Upper lobe of left lung (tissue), 6 donors: Measurements from ENCODE around the gene TVP23C. TPM values are rescaled to one million over a fixed set of nuclear protein-coding genes. Genes with fewer than 3 reads are reported as not detected.
A peak's percentile ranks its signal among the peaks of the same experiment; 100 is the strongest.

Source experiments
- ATAC-seq, 2 donors: fragments of 200-7000 bp; cut with Tn5 transposase; one replicate each; pipeline ENCODE4 v1.9.1; 2022; ENCODE audit warnings: mild to moderate bottlenecking in 2 of 2, moderate library complexity in 2 of 2; ENCODE audit not compliant: low FRiP score in 2 of 2
- DNase-seq, 2 donors: peaks; one replicate each; pipeline ENCODE4 v3.0.0-alpha.2; 2019 to 2020
- H3K27ac ChIP-seq, 4 donors: fragments of 200-600 bp; sonication (generic); one replicate each; pipeline ENCODE4 v1.5.1; 2016 to 2019
- H3K27me3 ChIP-seq, 4 donors: fragments of 200-600 bp; sonication (generic); one replicate each; pipeline ENCODE4 v1.5.1; 2017 to 2019
- H3K36me3 ChIP-seq, 4 donors: fragments of 200-600 bp; sonication (generic); one replicate each; pipeline ENCODE4 v1.5.1; 2016 to 2019
- H3K4me1 ChIP-seq, 4 donors: fragments of 200-600 bp; sonication (generic); one replicate each; pipeline ENCODE4 v1.5.1; 2018 to 2019
- H3K4me3 ChIP-seq, 4 donors: fragments of 200-600 bp; sonication (generic); one replicate each; pipeline ENCODE4 v1.5.1; 2017 to 2019; ENCODE audit warnings: mild to moderate bottlenecking in 2 of 4, moderate library complexity in 1 of 4
- H3K9me3 ChIP-seq, 4 donors: fragments of 200-600 bp; sonication (generic); one replicate each; pipeline ENCODE4 v1.5.1; 2018 to 2019
- EP300 ChIP-seq, 4 donors: sonication (generic); formaldehyde crosslinking; IDR thresholded peaks; one replicate each; pipeline ENCODE4 v1.5.1; 2017; ENCODE audit warnings: antibody characterized with exemption in 4 of 4, control low read depth in 2 of 4
- POLR2A ChIP-seq, 4 donors: fragments of 450-650 bp; IDR thresholded peaks; one replicate each; pipeline ENCODE4 v1.5.1; 2016 to 2017; ENCODE audit warnings: antibody characterized with exemption in 4 of 4, mild to moderate bottlenecking in 2 of 4
- POLR2AphosphoS5 ChIP-seq, 2 donors: sonication (generic); formaldehyde crosslinking; IDR thresholded peaks; one replicate each; pipeline ENCODE4 v1.5.1; 2017; ENCODE audit warnings: antibody characterized with exemption in 2 of 2
- WGBS, 2 donors: methylation state at CpG; one replicate each; pipeline ENCODE4 v1.1.5; 2017 to 2018; 5-methylcytosine and 5-hydroxymethylcytosine counted together
- total RNA-seq, 6 donors: library from RNA; depleted of rRNA in 4 of 6; stranded (reverse); fragments of >200 nt in 4 of 6; gene quantifications; one replicate each; pipeline versions ENCODE4 v1.1.0 to v1.2.1, GENCODE V29; 2016 to 2021
- TF ChIP-seq, protein P1 (sequence below), 6 experiments: fragments of 450-650 bp in 4 of 6; fragments of 200-600 bp in 2 of 6; sonication (generic) in 2 of 6; IDR thresholded peaks; one replicate each; pipeline ENCODE4 v1.5.1; 2016 to 2019; ENCODE audit warnings: antibody characterized with exemption in 6 of 6
- donor health status: DM: no; HTN: no; CAD: no; lungs with moderate emphysema.
- donor health status: DM: no; HTN: yes; CAD: no; lungs with severe emphysema.

TVP23C gene
- total RNA-seq, 6 donors from 2014 or later, result 15.3 to 54.0 (median 17.4) TPM

DNA sequence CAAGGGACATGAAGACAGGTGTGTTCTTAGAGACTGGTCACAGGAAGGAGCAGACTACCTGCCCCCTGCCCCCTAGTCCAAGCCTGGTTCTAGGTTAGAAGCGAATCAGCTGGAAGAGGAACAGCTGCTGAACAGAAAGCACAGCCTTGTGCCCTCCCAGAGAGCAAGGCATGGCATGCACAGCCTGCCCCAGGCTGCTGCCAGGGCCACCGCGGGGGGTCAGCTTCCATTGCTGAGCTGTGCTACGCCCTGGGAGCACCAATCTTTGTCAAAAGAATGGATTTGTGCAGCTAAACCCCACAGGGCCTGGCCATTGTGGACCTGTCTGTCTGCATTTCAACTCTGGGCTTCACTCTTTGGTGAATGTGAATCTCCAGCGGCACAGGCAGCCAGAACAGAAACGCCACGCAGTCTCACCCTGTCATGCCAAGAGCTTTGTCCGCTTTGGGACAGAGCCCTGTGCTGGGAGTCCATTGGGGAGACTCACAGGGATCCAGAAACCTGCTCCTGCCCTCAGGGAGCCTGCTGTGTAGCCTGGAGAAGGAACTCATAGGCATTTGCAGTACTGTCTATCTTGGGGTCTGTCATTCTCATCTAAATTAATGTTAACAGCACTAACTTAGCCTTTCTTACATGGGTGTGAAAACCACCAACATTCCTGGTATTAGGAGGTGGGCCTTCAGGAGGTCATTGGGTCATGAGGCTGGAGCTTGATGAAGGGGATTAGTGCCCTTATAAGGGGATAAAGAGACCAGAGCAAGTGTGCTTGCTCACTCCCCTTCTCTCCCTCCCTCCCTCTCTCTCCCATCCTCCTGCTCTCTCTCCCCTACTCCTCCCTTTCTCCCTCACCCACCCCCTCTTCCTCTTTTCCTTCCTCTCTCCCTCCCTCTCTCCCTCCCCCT is 70.2 kb downstream of the TVP23C start:
- Histone ChIP-seq H3K9me3 (no peaks in the 10 kb centered on the region), H3K27me3 (no peaks in the 10 kb centered on the region), H3K36me3 (no peaks in the 10 kb centered on the region), H3K27ac (peak overlapping the region in 1 of 4 donors; percentile 11), H3K4me1 (peaks cover 0 to 16% (median 7%) of the 10 kb centered on the region in 4 donors), H3K4me3 (no peak overlapping the region)
- TF ChIP-seq POLR2A (IDR thresholded peaks at IDR 0.05) (no peak), POLR2AphosphoS5 (IDR thresholded peaks at IDR 0.05) (no peak), EP300 (IDR thresholded peaks at IDR 0.05) (no peak)
- TF ChIP-seq, protein P1, sequence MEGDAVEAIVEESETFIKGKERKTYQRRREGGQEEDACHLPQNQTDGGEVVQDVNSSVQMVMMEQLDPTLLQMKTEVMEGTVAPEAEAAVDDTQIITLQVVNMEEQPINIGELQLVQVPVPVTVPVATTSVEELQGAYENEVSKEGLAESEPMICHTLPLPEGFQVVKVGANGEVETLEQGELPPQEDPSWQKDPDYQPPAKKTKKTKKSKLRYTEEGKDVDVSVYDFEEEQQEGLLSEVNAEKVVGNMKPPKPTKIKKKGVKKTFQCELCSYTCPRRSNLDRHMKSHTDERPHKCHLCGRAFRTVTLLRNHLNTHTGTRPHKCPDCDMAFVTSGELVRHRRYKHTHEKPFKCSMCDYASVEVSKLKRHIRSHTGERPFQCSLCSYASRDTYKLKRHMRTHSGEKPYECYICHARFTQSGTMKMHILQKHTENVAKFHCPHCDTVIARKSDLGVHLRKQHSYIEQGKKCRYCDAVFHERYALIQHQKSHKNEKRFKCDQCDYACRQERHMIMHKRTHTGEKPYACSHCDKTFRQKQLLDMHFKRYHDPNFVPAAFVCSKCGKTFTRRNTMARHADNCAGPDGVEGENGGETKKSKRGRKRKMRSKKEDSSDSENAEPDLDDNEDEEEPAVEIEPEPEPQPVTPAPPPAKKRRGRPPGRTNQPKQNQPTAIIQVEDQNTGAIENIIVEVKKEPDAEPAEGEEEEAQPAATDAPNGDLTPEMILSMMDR (IDR thresholded peaks at IDR 0.05), result no peak
- peak in 1 of 2 donors; percentile 50 for DNase-seq
- no peak for ATAC-seq
- 95 to 97% methylated on average over 7 to 8 of the region's 8 CpGs for WGBS, 2 donors

DNA sequence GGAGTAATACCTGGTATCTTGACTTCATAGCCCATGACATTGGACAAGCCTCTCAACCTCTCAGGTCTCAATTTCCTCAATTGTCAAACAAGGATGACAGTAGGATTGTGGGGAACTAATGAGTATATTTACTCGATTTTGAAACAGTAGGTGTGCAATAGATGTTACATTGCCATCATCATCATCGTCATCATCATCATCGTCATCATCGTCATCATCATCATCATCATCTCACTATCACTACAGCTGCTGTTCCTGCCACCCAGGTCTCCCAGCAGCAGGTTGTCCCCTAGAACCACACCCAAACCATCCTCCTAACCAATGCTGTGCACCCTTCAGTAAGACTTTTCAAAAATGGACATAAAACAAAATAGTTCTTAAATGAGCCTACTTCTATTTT is 71.1 kb downstream of the TVP23C start:
- WGBS, 2 donors, result 95 to 100% methylated on average over 4 of the region's 4 CpGs

DNA sequence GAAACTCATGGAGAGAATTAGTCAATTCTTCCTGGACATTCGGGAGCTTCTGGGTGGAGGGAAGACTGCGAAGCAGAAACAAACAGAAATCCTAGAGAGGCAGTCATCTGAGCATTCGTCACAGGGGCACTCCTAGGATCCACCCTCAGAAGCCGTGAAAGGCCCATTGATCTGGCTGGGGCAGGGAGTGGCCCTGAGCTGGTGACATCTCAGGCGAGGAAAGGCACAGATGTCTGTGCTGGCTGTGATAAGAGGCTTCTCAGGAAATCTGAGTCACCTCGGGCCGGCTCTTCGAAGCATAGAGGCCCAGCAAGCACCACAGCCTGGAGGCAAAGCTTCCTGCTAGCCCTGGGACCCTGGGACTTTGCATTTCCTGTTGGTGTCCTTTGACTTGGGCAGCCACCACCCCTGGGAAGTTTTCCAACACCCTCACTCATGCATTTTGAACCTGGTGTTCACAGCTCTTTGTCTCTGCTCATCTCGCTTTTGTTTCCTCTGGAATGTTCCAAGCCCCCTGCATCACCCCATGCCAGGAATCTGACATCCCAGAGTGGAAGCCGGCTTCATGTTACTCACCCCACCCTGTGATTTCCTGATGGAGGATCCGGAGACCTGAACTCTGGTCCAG is 72.5 kb downstream of the TVP23C start:
- Histone ChIP-seq H3K4me3 (no peak overlapping the region), H3K27me3 (no peaks in the 10 kb centered on the region), H3K36me3 (peaks cover 0 to 4% (median 0%) of the 10 kb centered on the region in 4 donors), H3K4me1 (peaks cover 0 to 16% (median 7%) of the 10 kb centered on the region in 4 donors), H3K9me3 (no peaks in the 10 kb centered on the region), H3K27ac (peak overlapping the region; percentile 50 to 86 (median 68))
- 45 to 51% methylated on average over 7 to 11 of the region's 11 CpGs for WGBS, 2 donors
- peak in 1 of 2 donors; percentile 64 for DNase-seq
- peak; percentile 79 to 95 for ATAC-seq
- no peak for TF ChIP-seq POLR2A (IDR thresholded peaks at IDR 0.05)
- TF ChIP-seq POLR2AphosphoS5 (IDR thresholded peaks at IDR 0.05), result peak; percentile 68 to 75
- TF ChIP-seq, protein P1 (IDR thresholded peaks at IDR 0.05), result no peak
- TF ChIP-seq EP300 (IDR thresholded peaks at IDR 0.05), result peak in 3 of 4 donors; percentile 15 to 81 (median 63)

More for the DNA sequence above, 71.1 kb downstream of the TVP23C start:
- Histone ChIP-seq H3K4me1 (peaks cover 0 to 16% (median 7%) of the 10 kb centered on the region in 4 donors), H3K27me3 (no peaks in the 10 kb centered on the region), H3K9me3 (no peaks in the 10 kb centered on the region), H3K36me3 (peaks cover 0 to 4% (median 0%) of the 10 kb centered on the region in 4 donors), H3K4me3 (no peak overlapping the region), H3K27ac (peak overlapping the region in 1 of 4 donors; percentile 86)
- no peak for DNase-seq
- TF ChIP-seq POLR2A (IDR thresholded peaks at IDR 0.05), result no peak
- no peak for TF ChIP-seq POLR2AphosphoS5 (IDR thresholded peaks at IDR 0.05)
- TF ChIP-seq, protein P1 (IDR thresholded peaks at IDR 0.05), result no peak
- ATAC-seq, result no peak

DNA sequence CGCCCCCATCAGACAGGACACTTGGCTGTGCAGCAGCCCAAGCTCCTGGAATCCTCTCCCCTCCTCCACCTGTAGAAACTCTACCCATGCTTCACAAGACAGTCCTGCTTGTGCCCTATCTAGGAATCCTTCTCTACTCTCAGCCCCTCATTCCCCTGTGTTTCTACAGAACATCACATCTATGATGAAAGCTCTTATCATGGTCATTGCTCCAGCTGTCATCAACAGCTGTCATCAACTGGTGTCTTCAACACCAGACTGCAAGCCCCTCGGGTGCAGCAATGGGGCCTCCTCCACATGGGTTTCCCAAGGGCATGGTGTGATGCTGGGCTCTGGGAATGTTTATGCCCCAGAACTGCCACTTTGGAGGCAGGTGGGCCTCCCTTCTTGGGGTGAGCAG is 74.7 kb downstream of the TVP23C start:
- Histone ChIP-seq H3K27ac (no peak overlapping the region), H3K9me3 (no peaks in the 10 kb centered on the region), H3K4me1 (peaks cover 0 to 16% (median 7%) of the 10 kb centered on the region in 4 donors), H3K36me3 (peaks cover 0 to 4% (median 0%) of the 10 kb centered on the region in 4 donors), H3K27me3 (no peaks in the 10 kb centered on the region), H3K4me3 (no peak overlapping the region)
- 89 to 92% methylated on average over 2 of the region's 2 CpGs for WGBS, 2 donors
- TF ChIP-seq POLR2A (IDR thresholded peaks at IDR 0.05) (no peak), POLR2AphosphoS5 (IDR thresholded peaks at IDR 0.05) (no peak), EP300 (IDR thresholded peaks at IDR 0.05) (no peak)
- TF ChIP-seq, protein P1 (IDR thresholded peaks at IDR 0.05), result no peak
- DNase-seq (no peak), ATAC-seq (no peak)
